ENCODE results near the gene ZIC4.

Gene ZIC4

GRCh38 chr3:147341727-147342126 lies 64.6 kb downstream of the ZIC4 start:
- no peak for DNase-seq

- DNase-seq, result no peak
Observed at GRCh38 chr3:147336543-147337278, 69.6 kb downstream of the ZIC4 start.

Measured in fibroblast of upper back skin (primary cell).